Stimulated activated naive CD4-positive, alpha-beta T cell treated with Interleukin-2 at 50 U/mL for 16 hours (primary cell): Measurements from ENCODE around the gene ESD.
"Not testable (repeated sequence)": the region's sequence is repeated elsewhere in the genome, so short reads cannot be mapped to it uniquely, and the experiment has no call there.

Experiments used
- DNase-seq: peaks from one replicate; lab custom pipeline; 2025; lab: John Stamatoyannopoulos, UW

ESD gene

DNA sequence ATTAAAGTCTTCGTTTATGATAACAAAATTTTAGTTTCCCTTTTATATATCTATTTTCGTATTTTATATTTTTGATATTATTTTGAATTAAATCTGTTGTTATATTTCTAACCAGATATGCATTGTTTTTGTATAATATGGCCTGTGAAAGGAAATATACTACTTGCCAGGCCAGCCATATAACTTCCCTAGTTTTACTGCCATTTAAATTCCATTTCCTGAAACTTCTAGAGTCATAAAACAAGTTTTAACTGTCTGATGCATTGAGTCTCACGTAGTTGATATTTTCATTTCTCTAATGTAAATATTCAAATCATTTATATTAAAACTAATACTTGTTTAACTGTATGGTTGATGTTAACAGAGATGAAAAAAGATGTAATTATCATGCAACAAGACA lies 13.5 kb downstream of the ESD start:
- DNase-seq: no peak

DNA sequence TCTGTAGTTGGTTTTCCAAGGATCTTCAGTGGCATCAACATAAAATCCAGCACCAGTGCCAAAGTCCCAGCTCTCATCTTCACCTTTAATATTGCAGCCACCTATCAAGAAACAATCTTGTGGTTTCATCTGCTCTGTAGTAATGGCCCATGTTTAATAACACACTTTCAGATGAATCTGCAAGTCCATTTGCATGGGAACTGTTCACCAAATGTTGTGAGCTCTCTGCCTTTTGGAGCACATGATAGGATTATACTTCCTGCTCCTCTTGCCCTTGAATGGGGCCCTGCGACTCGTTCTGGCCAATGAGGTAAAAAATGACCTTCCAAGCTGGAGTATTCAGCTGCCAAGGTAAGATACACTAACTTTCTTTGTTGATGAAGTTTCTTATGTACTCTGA lies 14.3 kb downstream of the ESD start:
- no peak for DNase-seq

DNA sequence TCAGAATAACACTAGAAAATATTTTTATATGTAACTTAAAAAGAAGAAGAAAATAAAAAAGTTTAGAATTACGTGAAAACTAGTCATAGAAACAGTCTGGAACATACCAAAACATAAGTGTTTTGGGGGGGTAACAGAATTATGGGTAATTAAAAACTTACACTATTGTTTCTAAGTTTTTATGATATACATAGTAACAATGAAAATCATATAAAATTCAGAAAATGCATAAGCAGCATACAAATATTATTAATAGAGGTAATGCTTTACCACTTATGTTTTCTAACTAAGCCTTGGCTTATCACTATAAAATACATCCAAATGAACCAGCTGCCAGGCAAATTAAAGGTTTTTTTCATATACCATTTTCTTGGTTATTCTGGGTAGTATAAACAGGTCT lies 14.9 kb downstream of the ESD start:
- no peak for DNase-seq

DNA sequence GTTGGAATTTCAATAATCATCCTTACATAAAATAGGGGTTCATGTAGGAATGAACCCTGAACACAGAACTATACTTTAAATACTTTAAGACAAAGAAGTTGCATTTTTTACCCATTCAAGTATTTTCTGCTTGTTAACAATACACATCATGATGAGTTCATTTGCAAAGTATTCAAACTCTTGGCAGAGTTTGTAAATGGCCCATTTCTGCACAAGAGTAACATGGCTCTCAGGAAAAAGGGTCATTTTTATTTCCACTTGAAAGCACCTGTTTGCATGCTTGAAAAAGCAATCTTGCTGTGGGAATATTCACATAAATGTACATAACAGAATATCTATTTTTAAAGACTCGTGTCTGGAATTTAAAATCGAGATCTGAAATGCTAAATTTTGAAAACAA lies 18.1 kb downstream of the ESD start:
- no peak for DNase-seq

DNA sequence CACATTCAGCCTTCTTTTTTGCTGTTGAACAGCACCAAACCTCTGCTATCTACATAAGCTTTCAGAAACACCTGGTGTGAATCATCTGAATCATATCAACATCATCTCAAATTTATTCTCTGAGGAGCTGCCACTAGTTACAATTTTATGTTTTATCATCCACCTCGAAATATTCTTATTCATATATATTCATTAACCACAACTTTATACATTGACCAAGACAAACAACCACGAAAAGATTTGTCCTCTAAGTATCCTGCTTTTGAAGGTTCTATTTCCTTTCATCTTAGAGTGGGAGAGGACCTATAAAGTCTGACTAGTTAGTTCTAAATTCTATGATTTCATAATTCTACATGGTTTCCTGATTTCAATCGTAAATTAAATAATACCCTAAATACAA lies 18.9 kb downstream of the ESD start:
- DNase-seq: no peak

DNA sequence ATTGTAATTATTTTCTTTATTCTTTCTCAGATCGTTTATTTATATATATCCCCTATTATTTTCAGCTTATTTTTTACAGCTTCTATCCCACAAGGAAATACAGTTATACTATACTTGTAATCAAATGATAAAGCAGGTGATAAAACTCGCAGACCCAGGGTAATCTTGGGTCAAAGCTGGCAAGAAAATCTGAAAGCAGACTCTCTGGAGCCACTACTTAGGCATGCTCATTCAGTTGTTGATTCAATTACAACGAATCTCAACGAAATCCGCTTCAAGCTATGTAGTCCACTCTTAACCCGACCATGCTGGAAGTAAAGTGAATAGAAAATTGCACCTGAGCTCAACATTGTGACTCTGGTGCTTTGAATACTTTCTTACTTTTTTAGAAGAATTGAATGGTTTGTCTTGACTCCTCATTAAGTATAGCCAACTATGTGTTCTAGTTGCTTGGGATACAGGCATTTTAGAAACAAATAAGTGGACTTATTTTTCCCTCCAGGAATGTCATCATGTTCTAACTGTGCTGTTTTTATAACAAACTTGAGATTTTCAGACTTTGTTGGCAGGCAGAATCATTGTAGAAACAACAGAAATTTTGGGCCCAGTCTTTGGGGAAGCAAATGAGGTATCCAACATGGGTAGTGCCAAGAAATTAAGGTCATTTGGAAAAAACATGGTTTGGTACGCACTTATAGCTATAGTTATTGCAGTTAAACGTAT lies 21.4 kb downstream of the ESD start:
- no peak for DNase-seq

DNA sequence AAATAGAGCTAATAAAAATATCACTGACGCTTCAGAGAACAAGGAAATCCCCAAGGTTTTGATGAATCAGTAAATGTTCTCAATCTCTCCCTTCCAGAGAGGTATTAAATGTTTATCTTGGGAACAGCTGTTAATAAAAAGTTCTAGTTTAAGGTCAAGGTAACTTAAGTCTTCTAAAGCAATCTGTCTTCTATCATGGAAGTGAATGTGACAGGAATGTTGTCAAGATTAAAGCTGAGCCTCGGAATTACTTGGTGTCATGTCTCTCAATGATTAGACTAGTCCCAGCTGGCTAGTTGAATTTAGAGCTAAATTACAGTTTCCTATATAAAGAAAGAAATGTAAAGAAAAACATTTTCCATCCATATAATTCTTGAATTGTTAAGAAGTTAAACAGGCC lies 23.4 kb downstream of the ESD start:
- DNase-seq: no peak

DNA sequence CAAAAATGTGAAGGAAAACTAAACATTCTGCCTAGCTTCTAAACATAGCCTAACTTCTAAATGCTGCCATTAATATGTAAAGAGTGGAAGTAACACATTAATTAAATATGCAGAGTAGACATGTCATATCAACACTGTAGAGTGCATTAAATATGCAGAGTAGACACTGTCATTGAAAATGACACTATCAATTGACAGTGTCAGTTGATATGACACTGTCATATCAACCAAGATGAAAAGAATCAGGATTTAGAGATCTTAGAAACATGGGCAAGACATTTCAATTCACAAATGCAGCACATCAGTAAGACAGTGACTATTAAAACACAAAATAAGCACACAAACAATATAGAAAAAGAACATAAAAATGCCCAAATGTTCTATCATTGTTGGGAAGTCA lies 25.3 kb downstream of the ESD start:
- no peak for DNase-seq

DNA sequence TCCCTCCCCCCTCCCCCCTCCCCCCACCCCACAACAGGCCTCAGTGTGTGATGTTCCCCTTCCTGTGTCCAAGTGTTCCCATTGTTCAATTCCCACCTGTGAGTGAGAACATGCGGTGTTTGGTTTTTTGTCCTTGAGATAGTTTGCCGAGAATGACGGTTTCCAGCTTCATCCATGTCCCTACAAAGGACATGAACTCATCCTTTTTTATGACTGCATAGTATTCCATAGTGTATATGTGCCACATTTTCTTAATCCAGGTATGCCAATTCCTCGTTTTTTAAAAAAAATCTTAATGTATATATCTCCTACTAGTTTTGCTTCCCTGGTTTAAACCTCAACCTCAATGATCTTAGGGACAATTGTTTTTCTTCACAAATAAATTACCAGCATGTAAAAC lies 27.0 kb downstream of the ESD start:
- DNase-seq: not testable (repeated sequence)

DNA sequence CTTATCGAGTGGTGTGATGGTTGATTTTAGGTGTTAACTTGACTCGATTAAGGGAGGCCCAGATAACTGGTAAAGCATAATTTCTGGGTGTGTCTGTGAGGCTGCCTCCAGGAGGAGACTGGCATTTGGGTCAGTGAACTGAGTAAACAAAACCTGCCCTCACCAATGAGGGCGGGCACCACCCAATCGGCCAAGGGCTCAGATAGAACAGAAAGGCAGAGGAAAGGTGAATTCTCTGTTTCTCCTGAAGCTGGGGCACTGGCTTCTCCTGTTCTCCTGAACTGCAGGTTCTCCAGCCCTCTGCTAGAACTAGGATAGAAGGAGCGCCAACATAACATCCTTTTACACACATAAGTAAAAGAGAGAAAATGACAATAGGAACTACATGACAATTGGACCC lies 35.1 kb downstream of the ESD start:
- no peak for DNase-seq

DNA sequence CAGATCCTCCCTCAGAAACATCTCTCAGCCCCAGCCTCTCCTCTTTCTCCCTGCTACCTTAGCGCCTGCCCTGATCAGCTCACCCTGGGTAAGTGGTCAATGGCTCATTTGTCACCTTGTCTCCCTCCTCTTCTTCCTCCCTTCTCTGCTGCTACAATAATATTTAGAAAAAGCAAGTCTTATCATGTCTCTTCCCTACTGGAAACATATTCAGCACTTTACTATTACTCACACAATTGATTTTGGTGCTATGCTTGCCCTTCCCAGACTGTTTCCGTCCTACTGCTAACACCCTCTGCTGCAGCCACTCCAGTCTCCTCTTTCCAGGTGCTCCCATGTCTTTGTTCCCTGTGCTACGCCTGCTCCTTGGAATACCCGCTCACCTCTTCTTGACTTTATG lies 35.8 kb downstream of the ESD start:
- no peak for DNase-seq

DNA sequence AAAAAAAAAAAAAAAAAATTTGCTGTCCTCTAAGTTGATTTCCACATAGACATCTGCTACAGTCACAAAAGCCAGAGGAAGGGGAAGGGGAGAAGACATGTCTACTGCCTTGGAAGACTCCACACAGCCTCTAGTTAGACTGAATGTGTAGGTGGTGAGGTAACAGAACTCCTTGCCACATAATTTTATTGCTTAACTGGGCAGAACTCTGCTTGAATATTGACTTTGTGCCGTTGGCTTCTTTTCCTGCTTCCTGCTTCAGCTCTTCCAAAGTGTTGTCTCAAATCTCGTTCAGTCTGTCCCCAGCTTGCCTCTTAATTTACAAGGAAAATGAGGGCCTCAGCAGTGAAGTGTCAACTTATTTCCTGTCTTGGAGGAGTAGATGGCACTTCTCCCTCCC lies 37.1 kb downstream of the ESD start:
- DNase-seq: no peak

DNA sequence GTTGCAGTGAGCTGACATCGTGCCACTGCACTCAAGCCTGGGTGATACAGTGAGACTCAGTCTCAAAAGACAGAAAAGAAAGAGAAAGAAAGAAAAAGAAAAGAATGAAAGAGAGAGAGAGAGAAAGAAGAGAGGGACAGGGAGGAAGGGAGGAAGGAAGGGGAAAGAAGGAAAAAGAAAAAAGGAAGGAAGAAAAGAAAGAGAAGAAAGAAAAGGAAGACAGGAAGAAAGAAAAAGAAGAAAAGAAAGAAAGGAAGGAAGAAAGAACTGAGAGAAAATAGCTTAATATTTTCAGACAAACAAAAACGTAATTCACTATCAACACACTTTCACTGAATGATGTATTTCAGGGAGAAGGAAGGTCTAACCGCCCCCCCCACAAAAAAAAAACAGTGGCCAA lies 39.3 kb downstream of the ESD start:
- no peak for DNase-seq

DNA sequence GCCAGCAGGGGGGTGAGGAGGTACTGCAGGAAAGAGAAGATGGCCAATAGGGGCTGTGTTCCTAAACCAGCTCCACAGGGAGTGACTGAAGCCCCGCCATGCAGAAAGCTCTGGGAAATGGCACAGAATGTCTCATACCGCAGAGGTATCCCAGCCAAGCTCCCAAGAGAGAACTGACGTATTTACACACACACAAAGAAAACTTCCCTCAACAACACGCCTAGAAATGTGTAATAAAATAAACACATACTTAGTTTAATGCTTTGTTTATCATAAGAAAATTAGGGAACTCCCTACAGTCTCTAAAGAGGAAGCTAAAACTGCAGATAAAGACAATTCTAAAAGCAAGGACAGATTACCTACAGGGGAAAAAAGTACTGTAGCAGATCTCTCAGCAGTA lies 40.0 kb downstream of the ESD start:
- DNase-seq: no peak

DNA sequence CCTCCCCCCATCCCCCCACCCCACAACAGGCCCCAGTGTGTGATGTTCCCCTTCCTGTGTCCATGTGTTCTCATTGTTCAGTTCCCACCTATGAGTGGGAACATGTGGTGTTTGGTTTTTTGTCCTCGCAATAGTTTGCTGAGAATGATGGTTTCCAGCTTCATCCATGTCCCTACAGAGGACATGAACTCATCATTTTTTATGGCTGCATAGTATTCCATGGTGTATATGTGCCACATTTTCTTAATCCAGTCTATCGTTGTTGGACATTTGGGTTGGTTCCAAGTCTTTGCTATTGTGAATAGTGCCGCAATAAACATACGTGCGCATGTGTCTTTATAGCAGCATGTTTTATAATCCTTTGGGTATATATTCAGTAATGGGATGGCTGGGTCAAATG lies 41.5 kb downstream of the ESD start:
- not testable (repeated sequence) for DNase-seq

DNA sequence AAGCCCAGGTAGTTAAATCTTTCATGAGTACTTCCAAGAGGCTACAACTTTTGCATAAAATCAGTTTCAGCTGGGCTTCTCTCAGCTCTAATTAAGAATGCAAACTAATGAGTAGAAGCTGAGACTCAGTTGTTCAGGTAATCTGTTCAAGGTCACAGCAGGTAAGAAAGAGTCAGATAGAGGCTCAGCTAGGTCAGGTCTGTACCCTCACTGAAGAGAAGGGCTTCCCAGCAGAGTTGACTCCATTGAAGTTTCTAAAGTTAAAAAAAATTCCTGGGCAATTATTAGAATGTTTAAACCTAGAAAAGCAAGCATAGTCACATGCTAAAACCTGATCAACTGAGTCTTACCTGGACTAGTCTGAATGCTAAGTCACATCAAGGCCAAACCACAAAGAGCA lies 42.1 kb downstream of the ESD start:
- no peak for DNase-seq

DNA sequence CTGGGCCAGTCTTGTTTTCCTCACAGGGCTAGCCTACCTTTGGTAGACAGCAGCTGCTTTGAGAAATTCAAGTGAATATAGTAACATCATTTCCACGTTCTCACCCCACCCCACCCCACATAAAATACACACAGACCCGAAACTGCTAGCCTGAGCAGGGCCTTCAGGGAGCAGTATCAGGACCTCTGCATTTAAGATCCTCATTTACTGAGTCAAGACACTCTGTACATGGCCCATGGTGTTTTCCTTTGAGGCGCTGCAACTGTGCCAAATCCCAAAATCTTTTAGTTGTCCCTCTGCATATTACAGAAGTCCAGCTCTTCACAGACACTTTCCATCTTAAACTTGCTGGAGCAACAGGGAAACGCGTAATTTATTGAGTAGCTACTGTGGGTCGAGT lies 43.0 kb downstream of the ESD start:
- no peak for DNase-seq

DNA sequence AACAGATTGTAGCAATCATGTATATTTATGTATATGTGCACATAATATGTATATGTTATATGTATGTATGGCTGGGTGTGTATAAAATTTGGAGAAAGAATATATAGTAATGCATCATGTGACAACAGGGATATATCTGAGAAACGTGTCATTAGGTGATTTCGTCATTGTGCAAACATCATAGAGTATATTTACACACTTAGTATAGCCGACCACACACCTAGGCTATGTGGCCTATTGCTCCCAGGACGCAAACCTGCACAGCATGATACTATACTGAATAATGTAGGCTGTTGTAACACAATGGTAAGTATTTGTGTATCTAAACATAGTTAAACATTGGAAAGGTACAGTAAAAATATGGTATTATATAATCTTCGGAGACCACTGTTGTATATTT lies 43.8 kb downstream of the ESD start:
- DNase-seq: no peak

DNA sequence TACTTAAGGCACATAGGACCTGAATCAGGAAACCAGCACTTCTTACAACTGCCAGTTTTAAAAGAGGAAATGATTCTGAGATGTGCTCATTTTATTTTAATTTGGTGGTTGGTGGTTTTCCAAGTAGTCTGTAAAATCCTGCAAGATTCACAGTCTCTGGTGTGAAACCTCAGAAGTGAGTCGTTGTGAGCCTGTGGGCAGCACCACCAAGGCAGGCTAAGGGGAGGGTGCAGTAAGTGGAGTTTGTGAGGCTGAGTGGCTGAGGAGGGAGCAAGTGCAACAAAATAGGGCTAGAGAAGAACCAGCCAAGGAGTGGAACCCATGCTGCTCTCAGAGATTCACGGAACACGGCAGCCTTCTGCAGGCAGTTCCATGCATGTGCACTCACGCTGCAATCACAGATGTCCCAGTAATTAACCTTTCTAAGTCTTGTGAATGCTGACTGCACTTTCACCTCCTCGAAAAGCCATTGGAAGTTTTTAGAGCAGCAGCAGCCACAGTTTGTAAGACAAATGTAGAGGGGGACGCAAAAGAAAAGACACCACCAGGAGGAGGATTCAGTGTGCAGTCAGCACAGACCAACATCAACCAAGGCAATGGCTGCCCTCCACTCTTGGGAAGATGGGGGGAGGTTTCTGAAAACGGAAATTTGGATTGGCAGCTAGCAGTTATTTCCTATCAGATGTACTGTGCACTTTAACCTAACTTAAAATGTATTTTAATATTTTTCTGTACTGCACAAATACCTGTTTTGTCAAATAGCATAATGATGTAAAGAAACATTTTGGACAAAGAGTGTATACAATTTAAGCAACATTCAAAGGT lies 44.9 kb downstream of the ESD start:
- DNase-seq: peak; percentile 42

DNA sequence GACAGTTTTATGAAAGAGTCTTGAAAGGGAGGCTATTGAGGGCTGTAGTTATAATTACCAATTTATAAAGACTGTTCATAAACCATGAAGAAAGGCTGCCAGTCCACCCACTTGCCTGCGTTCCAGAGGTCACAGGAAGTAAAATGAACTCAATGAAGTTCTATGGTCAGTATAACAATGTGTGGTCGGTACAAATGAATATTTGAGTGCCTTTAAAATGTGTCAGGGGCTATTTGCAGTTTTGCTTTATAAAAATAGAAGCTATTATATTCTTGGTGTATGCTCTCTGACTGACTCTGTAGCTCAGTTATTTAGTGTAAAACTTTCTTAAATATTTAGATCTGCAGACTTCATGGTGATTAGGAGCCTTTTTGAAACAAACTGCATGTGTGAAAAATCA lies 47.0 kb downstream of the ESD start:
- no peak for DNase-seq

DNA sequence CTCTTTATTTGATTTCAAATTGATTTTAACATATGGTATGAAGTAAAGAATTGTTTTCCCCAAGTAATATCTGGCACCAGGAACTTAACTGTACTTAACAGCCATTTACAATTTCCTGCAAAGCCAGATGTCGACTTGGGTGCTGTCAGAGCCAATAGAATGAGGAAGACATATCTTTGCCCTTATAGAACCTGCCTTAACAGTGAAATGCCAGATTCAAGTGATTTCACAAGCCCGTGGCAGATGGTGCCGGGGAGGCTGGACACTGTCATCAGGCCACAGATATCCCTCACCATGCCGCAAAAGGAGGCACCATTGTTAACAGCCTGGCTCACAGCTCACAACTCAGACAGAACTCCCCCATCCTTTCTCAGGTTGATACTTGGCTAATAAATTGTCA lies 48.7 kb downstream of the ESD start:
- no peak for DNase-seq

DNA sequence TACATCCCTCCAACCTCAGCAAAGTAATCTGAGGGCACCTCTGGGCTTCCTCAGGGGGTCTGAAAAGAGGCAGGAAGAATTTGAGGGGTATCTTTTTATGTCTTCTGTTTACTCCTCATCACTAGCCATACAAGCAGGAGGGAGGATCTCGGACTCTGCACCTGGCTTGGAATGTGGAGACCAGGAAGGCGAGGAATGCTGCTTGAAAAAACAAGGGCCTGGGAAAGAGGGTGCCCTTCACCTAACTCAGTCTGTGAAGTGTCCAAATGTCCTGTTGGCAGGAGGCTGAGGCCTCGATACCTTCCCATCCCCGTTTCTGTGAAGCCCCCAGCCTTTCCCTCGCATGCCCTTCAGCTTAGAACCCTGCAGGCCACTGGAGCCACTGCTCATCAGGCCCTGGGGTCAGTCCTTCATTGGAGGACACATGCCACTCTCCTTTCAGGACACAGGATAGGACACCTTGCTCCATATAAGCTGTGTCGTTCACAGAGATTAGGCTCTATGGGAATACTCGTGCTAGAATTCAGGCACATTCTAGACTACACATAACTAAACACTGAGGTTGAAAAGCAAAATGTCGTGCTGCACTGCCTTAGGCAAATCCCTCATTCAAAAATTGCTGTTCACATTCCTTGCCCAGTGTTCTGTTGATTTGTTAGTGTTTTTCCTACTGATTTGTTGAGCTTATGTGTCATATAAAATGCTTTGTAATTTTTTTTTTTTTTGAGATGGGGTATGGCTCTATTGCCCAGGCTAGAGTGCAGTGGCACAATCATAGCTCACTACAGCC lies 49.7 kb downstream of the ESD start:
- DNase-seq: no peak

DNA sequence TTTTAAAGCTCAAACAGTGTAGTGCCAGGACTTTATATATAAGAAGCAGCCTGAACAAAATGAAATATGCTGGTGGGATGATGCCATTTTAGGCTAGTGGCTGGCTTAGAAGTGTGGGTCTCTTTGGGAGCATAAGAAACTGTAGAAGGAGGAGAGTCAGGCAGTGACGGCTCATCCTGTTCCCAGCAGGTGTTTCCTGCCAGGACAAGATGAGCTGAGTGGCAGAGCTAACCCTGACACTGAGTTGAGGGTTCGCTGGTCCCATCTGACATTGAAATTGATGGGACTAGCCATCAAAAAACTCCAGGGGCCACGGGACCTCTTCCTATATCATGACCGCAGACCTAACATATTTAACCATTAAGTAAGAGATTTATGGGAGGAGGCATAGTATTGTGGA lies 51.3 kb downstream of the ESD start:
- no peak for DNase-seq
